ENCODE data around the gene CCDC198. TPM values are rescaled to one million over a fixed set of nuclear protein-coding genes. Genes with fewer than 3 reads are reported as not detected.

The CCDC198 gene
- total and polyA plus RNA-seq, 8 donors: 17.1 to 130 (median 26.3) TPM

GRCh38 chr14:57479197-57479596, 14.5 kb downstream of the CCDC198 start:
- Histone ChIP-seq H3K36me3 (no peaks in the 10 kb centered on the region), H3K4me1 (no peaks in the 10 kb centered on the region), H3K4me3 (no peak overlapping the region), H3K9me3 (no peaks in the 10 kb centered on the region), H3K27me3 (no peaks in the 10 kb centered on the region), H3K27ac (no peak overlapping the region)
- TF ChIP-seq CTCF (IDR thresholded peaks at IDR 0.05): no peak
- FAIRE-seq: no peak
- no peak for DNase-seq
- 93 to 100% methylated on average over 1 of the region's 1 CpG for WGBS, 2 donors
- no peak for ATAC-seq
- intact Hi-C loops (cut with DNase I): no loop called here

- no peak overlapping the region for H3K4me3 ChIP-seq
- no peaks in the 10 kb centered on the region for H3K9me3 ChIP-seq
- no peaks in the 10 kb centered on the region for H3K4me1 ChIP-seq
- H3K27me3 ChIP-seq: no peaks in the 10 kb centered on the region
- no peaks in the 10 kb centered on the region for H3K36me3 ChIP-seq
- DNase-seq (no peak), FAIRE-seq (no peak), ATAC-seq (peak in 2 of 4 donors; percentile 11 to 60)
- intact Hi-C loops (cut with DNase I): no loop called here
- WGBS, 2 donors: 10 to 19% methylated on average over 2 of the region's 2 CpGs
- no peak overlapping the region for H3K27ac ChIP-seq
- no peak for TF ChIP-seq CTCF (IDR thresholded peaks at IDR 0.05)
Observed at GRCh38 chr14:57478050-57478449, 15.6 kb downstream of the CCDC198 start.

GRCh38 chr14:57470909-57471308, 22.7 kb downstream of the CCDC198 start:
- no peaks in the 10 kb centered on the region for H3K4me1 ChIP-seq
- intact Hi-C loops (cut with DNase I): no loop called here

GRCh38 chr14:57464008-57464730, 29.5 kb downstream of the CCDC198 start:
- Histone ChIP-seq H3K9me3 (no peaks in the 10 kb centered on the region), H3K27me3 (no peaks in the 10 kb centered on the region), H3K4me3 (no peak overlapping the region), H3K4me1 (no peaks in the 10 kb centered on the region), H3K27ac (no peak overlapping the region), H3K36me3 (no peaks in the 10 kb centered on the region)
- intact Hi-C loops (cut with DNase I): no loop called here
- WGBS, 2 donors: 78 to 86% methylated on average over 6 of the region's 6 CpGs
- TF ChIP-seq CTCF (IDR thresholded peaks at IDR 0.05): no peak
- DNase-seq (no peak), ATAC-seq (no peak), FAIRE-seq (no peak)

More at GRCh38 chr14:57470909-57471308, 22.7 kb downstream of the CCDC198 start:
- Histone ChIP-seq H3K27me3 (no peaks in the 10 kb centered on the region), H3K9me3 (no peaks in the 10 kb centered on the region), H3K27ac (no peak overlapping the region), H3K4me3 (no peak overlapping the region), H3K36me3 (no peaks in the 10 kb centered on the region)
- no peak for TF ChIP-seq CTCF (IDR thresholded peaks at IDR 0.05)
- 87 to 94% methylated on average over 1 of the region's 1 CpG for WGBS, 2 donors
- no peak for FAIRE-seq
- no peak for DNase-seq
- no peak for ATAC-seq

GRCh38 chr14:57462551-57462950, 31.1 kb downstream of the CCDC198 start:
- no peaks in the 10 kb centered on the region for H3K27me3 ChIP-seq
- intact Hi-C loops (cut with DNase I): no loop called here
- ATAC-seq (no peak), FAIRE-seq (no peak), DNase-seq (no peak)
- no peaks in the 10 kb centered on the region for H3K4me1 ChIP-seq
- TF ChIP-seq CTCF (IDR thresholded peaks at IDR 0.05): no peak
- 92 to 95% methylated on average over 3 of the region's 3 CpGs for WGBS, 2 donors
- no peak overlapping the region for H3K27ac ChIP-seq
- no peaks in the 10 kb centered on the region for H3K9me3 ChIP-seq
- no peaks in the 10 kb centered on the region for H3K36me3 ChIP-seq
- no peak overlapping the region for H3K4me3 ChIP-seq
